GM19397 (cell line): ENCODE measurements around the gene ARHGAP24.
A peak's percentile ranks its signal among the peaks of the same experiment; 100 is the strongest.
"Not testable (repeated sequence)": the region's sequence is repeated elsewhere in the genome, so short reads cannot be mapped to it uniquely, and the experiment has no call there.

Experiments used
- ATAC-seq: cut with Tn5 transposase; IDR thresholded peaks from one replicate; pipeline ENCODE4 v1.9.1; 2021; ENCODE audit warnings: mild to moderate bottlenecking, moderate library complexity; ENCODE audit not compliant: unreplicated experiment

ARHGAP24 gene

GRCh38 chr4:85993641-85994040 lies 518.7 kb downstream of the ARHGAP24 start:
- no peak for ATAC-seq

GRCh38 chr4:85994576-85994975 lies 519.6 kb downstream of the ARHGAP24 start:
- no peak for ATAC-seq

GRCh38 chr4:85995361-85995760 lies 520.4 kb downstream of the ARHGAP24 start:
- peak; percentile 56 for ATAC-seq

- ATAC-seq: no peak
Observed at GRCh38 chr4:86001591-86001990, 526.6 kb downstream of the ARHGAP24 start.

- ATAC-seq: no peak
Observed at GRCh38 chr4:86004030-86004429, 529.1 kb downstream of the ARHGAP24 start.

GRCh38 chr4:86006057-86006456 lies 531.1 kb downstream of the ARHGAP24 start:
- no peak for ATAC-seq

- ATAC-seq: no peak
Observed at GRCh38 chr4:86007042-86007441, 532.1 kb downstream of the ARHGAP24 start.

GRCh38 chr4:86011117-86011516 lies 536.2 kb downstream of the ARHGAP24 start:
- ATAC-seq: no peak

- ATAC-seq: no peak
Observed at GRCh38 chr4:86013621-86014020, 538.7 kb downstream of the ARHGAP24 start.

GRCh38 chr4:86014599-86014998 lies 539.6 kb downstream of the ARHGAP24 start:
- peak; percentile 85 for ATAC-seq

GRCh38 chr4:86015412-86016350 lies 540.7 kb downstream of the ARHGAP24 start:
- no peak for ATAC-seq

- no peak for ATAC-seq
Observed at GRCh38 chr4:86019362-86019761, 544.4 kb downstream of the ARHGAP24 start.

GRCh38 chr4:86019906-86020305 lies 545.0 kb downstream of the ARHGAP24 start:
- no peak for ATAC-seq

- ATAC-seq: not testable (repeated sequence)
Observed at GRCh38 chr4:86021671-86022070, 546.7 kb downstream of the ARHGAP24 start.

- no peak for ATAC-seq
Observed at GRCh38 chr4:86026720-86027119, 551.8 kb downstream of the ARHGAP24 start.

GRCh38 chr4:86031927-86032326 lies 557.0 kb downstream of the ARHGAP24 start:
- no peak for ATAC-seq

GRCh38 chr4:86032476-86033022 lies 557.6 kb downstream of the ARHGAP24 start:
- ATAC-seq: no peak

GRCh38 chr4:86033171-86033570 lies 558.2 kb downstream of the ARHGAP24 start:
- ATAC-seq: no peak

- ATAC-seq: no peak
Observed at GRCh38 chr4:86034616-86035015, 559.7 kb downstream of the ARHGAP24 start.

GRCh38 chr4:86035688-86036087 lies 560.7 kb downstream of the ARHGAP24 start:
- ATAC-seq: no peak

GRCh38 chr4:86036736-86037135 lies 561.8 kb downstream of the ARHGAP24 start:
- no peak for ATAC-seq

- no peak for ATAC-seq
Observed at GRCh38 chr4:86038037-86038436, 563.1 kb downstream of the ARHGAP24 start.
